ENCODE measurements around the gene HSD17B3.
A peak's percentile ranks its signal among the peaks of the same experiment; 100 is the strongest.

Gene HSD17B3

DNA sequence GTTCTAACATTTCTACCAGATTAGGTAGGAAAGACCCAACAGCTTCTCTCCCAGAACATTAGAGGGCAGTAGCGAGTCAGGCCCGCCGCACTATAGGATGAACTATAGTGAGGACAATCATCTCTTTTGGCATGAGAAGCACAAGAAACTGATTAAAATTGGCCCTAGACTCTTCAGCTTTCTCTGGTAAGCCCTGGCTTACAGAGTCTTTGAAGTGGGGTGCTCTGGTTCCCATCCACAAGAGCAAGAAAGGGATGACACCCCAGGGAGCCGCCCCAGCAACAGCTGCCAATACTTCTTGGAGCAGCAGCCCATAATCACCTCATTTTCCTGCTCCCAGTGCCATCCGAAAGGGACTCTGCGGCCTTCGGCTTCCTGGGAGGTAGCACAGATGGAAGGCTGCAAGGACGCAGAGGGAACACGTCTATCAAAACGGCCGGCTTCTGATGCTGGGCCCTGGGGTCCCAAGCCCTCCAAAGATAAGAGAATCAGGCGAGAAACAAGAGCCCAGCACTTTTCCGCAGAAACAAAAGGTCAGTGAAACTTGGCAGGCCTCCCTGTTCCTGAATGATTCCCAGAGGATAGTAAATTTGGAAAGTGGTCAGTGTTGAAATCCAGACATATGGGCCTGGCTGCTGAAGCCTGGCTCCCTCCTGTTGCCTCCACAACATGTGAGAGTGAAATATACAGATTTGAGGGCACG, 69.3 kb downstream of the HSD17B3 start:
- Mint-ChIP-seq H3K9me3 (ENCODE audit: low read depth) (no peaks in the 10 kb centered on the region), H3K27me3 (peaks cover 28% of the 10 kb centered on the region), H3K27ac (no peak overlapping the region), H3K4me3 (no peak overlapping the region), H3K4me1 (ENCODE audit: low read depth) (no peaks in the 10 kb centered on the region), H3K36me3 (no peaks in the 10 kb centered on the region)

DNA sequence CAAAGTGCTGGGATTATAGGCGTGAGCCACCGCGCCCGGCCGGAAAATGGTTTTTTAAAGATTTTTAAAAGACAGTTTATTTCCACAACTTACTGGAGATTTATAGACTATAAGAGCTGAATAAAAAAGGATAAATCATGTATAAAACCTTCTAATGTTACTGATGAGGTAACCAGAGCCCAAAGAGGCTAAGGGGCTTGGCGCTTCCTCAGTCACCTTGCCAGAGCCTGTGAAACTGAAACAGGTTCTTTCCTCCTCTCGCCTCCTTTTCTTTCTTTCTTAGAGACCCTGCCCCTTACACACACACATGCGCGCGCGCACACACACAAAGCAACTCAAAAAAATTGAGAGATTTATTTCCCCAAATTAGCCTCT, 69.8 kb downstream of the HSD17B3 start:
- no peak overlapping the region for H3K4me3 Mint-ChIP-seq
- no peak overlapping the region for H3K27ac Mint-ChIP-seq
- no peaks in the 10 kb centered on the region for H3K4me1 Mint-ChIP-seq (ENCODE audit: low read depth)
- H3K36me3 Mint-ChIP-seq: no peaks in the 10 kb centered on the region
- peaks cover 24% of the 10 kb centered on the region for H3K27me3 Mint-ChIP-seq
- H3K9me3 Mint-ChIP-seq (ENCODE audit: low read depth): no peaks in the 10 kb centered on the region

DNA sequence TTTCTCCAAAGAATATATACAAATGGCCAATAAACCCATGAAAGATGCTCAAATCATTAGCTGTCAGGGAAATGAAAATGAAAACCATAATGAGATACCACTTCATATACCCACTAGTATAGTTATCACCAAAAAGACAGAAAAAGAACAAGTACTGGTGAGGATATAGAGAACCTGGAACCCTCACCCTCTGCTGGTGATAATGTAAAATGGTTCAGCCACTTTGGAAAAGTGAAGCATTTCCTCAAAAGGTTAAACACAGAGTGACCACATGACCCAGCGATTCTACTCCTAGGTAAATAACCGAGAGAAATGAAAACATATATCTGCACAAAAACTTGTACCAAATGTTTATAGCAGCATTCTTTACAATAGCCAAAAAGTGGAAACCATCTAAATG, 72.0 kb downstream of the HSD17B3 start:
- no peaks in the 10 kb centered on the region for H3K36me3 Mint-ChIP-seq
- no peak overlapping the region for H3K27ac Mint-ChIP-seq
- H3K4me3 Mint-ChIP-seq: no peak overlapping the region
- peaks cover 23% of the 10 kb centered on the region for H3K27me3 Mint-ChIP-seq
- H3K4me1 Mint-ChIP-seq (ENCODE audit: low read depth): no peaks in the 10 kb centered on the region
- no peaks in the 10 kb centered on the region for H3K9me3 Mint-ChIP-seq (ENCODE audit: low read depth)

DNA sequence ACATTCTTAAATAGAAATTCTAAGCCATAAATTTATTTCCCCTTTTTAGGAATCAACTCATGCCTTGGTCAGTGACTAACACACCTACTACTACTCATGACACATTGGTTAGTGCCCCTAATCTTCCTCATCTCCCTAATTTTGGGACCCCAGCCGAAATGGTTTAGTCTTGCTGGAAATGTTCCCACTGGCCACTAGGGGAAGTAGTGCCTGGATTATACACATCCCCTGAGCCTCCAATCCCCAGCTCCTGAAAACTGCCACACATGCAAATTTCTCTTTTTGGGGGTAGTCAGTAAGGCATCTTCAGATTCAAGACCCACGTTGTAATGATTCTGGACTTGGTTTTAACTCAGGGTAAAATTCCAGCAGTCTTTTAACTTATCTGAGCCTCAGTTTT, 79.8 kb downstream of the HSD17B3 start:
- peaks cover 10% of the 10 kb centered on the region for H3K36me3 Mint-ChIP-seq

DNA sequence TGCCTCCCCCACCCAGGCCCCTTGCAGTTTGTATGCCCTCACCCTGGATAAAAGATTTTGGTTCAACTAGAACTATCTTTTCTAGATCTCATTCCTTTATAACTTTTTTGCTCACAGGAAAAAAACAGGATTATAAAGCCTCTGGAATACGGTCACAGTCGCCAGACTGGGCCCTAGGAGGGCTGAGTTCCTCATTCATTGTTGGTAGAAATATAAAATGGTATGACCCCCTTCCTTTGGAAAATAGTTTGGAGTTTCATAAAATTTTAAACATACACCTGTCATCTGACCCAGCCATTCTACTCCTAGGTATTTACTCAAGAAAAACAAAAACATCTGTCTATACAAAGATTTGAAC, 82.1 kb downstream of the HSD17B3 start:
- peaks cover 8% of the 10 kb centered on the region for H3K9me3 Mint-ChIP-seq (ENCODE audit: low read depth)
- peaks cover 24% of the 10 kb centered on the region for H3K27me3 Mint-ChIP-seq
- peaks cover 10% of the 10 kb centered on the region for H3K36me3 Mint-ChIP-seq
- peaks cover 12% of the 10 kb centered on the region for H3K4me1 Mint-ChIP-seq (ENCODE audit: low read depth)
- H3K4me3 Mint-ChIP-seq: no peak overlapping the region
- no peak overlapping the region for H3K27ac Mint-ChIP-seq

More for the DNA sequence above, 79.8 kb downstream of the HSD17B3 start:
- Mint-ChIP-seq H3K9me3 (ENCODE audit: low read depth) (peaks cover 8% of the 10 kb centered on the region), H3K27ac (no peak overlapping the region), H3K27me3 (peaks cover 30% of the 10 kb centered on the region), H3K4me3 (no peak overlapping the region), H3K4me1 (ENCODE audit: low read depth) (peaks cover 12% of the 10 kb centered on the region)

DNA sequence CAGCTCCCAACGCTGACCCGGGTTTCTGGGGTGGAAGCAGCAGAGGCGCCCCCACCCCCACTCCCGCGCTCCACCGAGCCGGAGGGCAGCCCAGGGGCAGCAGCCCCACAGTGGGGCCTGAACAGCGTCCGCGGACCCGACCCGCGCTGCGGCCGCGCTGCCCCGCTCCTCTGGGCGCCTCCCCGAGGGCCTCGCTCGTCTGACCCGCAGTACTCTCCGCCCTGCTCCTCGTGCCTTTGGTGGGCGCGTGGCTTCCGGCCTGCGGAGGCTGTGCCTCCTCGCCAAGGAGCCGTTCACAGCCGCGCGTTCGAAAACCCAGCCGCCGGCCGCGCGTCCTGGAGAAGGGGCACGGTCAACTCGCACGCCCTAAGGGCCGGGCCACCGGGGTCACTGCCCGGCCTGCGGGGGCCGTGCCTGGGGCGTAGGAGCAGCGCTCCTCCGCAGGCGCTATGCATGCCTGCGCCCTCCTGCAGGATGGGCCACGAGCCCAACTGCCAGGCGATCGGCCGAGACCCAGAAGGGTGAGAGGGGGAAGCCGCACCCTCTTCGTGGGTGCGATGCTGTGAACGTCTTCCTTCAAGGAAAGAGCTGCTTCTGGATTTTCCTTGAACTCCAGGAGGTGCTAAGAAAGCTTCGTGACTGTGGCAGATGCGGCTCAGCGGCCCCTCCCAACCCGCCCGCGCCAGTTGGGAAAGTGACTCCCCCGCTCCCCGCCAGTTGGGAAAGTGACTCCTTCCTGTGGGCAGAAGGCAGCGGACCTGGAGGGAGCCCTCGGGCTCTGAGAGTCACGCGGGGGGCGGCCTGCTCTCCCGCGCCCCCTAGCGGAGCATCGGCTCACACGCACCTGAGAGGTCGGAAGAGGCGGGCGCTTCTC, 82.7 kb downstream of the HSD17B3 start:
- Mint-ChIP-seq H3K4me3 (no peak overlapping the region), H3K27ac (no peak overlapping the region), H3K27me3 (peaks cover 21% of the 10 kb centered on the region), H3K9me3 (ENCODE audit: low read depth) (peaks cover 5% of the 10 kb centered on the region), H3K36me3 (peaks cover 6% of the 10 kb centered on the region), H3K4me1 (ENCODE audit: low read depth) (peaks cover 12% of the 10 kb centered on the region)

DNA sequence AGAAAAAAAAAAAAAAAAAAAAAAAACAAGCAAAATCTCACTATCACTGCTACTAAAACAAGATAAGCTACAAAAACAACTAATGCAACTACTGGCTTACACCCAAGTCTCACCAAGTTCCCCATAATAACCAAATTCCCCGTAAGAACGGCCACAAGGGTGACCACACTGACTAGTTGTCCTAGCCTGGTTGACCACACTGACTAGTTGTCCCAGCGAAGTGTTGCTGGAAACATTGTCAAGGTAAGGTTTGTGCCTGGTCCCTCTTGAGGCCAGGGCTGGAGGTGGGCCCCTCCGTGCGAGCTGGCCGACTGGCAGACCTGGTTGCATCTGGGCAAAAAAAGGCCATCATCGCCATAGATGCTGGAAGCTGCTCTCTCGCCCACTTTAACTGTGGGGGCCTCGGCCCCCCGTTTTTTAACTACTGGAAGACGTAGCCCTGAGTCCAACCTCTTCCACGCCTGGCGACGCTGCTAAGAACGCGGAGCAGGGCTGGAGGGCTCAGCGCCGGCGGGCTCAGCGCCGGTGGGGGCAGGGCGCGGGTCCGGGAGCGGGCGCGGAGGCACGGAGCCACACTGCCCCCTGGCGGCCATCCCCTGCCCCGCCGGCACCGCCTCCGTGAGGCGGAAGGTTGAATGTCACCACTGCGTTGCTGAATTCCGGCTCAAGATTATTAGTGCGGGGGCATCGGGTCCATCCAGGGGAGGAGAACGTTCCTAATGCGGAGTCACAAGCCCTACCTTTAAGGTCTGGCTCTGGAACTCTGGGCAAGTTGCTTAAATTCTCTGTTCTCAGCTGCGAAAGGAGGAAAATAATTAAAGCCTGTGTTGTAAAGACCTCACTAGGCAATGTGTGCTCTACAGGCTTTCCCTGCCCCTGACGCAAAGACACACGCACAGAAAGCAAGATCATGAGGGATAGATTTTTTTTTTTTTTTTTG, 84.0 kb downstream of the HSD17B3 start:
- H3K9me3 Mint-ChIP-seq (ENCODE audit: low read depth): no peaks in the 10 kb centered on the region
- no peak overlapping the region for H3K27ac Mint-ChIP-seq
- H3K36me3 Mint-ChIP-seq: no peaks in the 10 kb centered on the region
- H3K4me3 Mint-ChIP-seq: peak overlapping the region; percentile 81
- peaks cover 14% of the 10 kb centered on the region for H3K27me3 Mint-ChIP-seq
- H3K4me1 Mint-ChIP-seq (ENCODE audit: low read depth): peaks cover 12% of the 10 kb centered on the region

DNA sequence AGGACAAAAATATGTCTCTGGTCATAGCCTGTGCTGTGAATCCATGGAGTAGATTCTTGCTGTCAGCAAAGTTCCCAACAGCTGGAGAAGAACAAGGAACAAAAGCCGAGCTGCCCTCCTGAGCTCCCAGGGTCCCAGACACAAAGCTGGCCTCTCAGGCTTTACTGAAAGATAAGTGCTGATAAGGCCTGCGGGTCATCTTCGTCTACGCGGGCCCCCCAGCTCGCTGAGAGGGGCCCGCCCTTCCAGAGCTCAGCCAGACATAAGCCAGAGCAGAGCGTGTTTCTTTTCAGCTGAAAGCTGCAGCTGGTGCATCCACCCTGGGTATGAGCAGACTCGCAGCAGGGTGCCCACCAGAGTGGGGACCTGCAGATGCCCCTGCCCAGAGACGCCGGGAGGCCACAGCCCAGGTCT, 84.7 kb downstream of the HSD17B3 start:
- H3K4me3 Mint-ChIP-seq: peak overlapping the region; percentile 46
- H3K36me3 Mint-ChIP-seq: no peaks in the 10 kb centered on the region
- H3K4me1 Mint-ChIP-seq (ENCODE audit: low read depth): peaks cover 12% of the 10 kb centered on the region
- no peaks in the 10 kb centered on the region for H3K9me3 Mint-ChIP-seq (ENCODE audit: low read depth)
- H3K27me3 Mint-ChIP-seq: peaks cover 13% of the 10 kb centered on the region
- H3K27ac Mint-ChIP-seq: no peak overlapping the region

DNA sequence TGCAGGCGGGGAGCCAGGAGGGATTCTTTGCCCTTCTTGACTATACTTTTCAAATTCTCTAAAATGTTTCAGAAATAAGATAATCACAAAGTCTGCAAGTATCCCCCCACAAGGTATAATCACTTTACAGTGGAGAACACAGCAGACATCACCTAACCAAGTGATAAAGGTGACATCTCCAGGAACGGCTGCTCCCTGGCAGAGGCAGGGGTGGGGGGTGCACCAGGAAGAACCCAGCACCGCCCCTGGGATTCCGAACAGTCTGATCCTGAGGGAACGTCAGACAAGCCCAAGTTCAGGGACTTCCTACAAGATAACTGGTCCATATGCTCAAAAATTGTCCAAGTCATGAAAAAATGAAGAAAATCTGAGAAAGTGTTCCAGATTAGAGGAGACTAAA, 85.4 kb downstream of the HSD17B3 start:
- H3K9me3 Mint-ChIP-seq (ENCODE audit: low read depth): no peaks in the 10 kb centered on the region
- H3K4me3 Mint-ChIP-seq: no peak overlapping the region

DNA sequence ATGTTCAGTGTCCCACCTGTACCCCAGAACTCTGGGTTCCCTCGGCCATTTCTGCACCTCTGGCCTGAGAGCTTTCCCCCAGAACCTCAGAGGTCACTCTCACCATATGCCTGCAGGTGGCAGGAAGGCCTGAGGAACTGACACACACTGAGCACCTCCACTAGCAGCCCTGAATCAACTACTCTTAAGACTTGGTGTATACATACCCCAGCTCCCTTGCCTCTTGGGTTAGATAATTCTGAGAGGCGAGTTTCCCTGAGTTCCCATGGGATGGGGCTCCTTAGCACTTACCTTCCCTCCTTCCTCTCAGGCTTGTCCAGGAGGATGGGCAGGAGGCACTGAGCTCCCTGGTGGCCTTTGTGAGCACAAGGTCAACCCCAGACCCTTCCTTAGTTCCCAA, 86.1 kb downstream of the HSD17B3 start:
- Mint-ChIP-seq H3K36me3 (no peaks in the 10 kb centered on the region), H3K27ac (no peak overlapping the region), H3K27me3 (peaks cover 4% of the 10 kb centered on the region)

More for the DNA sequence above, 85.4 kb downstream of the HSD17B3 start:
- Mint-ChIP-seq H3K27me3 (peaks cover 5% of the 10 kb centered on the region), H3K27ac (no peak overlapping the region), H3K36me3 (no peaks in the 10 kb centered on the region), H3K4me1 (ENCODE audit: low read depth) (peaks cover 12% of the 10 kb centered on the region)

DNA sequence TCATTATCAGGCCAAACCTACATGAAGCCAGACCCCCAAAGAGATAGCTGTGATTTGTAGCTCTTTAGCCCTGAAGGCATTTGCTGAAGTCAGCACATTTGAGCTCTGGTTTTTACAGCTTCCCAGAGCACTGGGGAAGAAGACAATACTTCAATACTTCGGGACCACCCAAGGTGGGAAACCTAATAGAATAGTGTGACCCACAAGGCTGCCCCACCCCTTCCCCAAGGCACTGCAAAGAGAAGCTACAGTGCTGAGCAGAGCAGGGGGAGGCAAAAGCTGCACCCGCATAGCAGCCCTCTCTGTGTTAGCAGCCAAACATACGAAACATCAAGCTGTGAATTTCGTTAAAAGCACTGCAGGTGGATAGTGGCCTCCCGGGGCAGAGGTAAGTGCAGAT, 87.3 kb downstream of the HSD17B3 start:
- no peak overlapping the region for H3K4me3 Mint-ChIP-seq
- peaks cover 7% of the 10 kb centered on the region for H3K4me1 Mint-ChIP-seq (ENCODE audit: low read depth)
- H3K27ac Mint-ChIP-seq: no peak overlapping the region
- no peaks in the 10 kb centered on the region for H3K36me3 Mint-ChIP-seq
- peaks cover 2% of the 10 kb centered on the region for H3K27me3 Mint-ChIP-seq
- no peaks in the 10 kb centered on the region for H3K9me3 Mint-ChIP-seq (ENCODE audit: low read depth)

More for the DNA sequence above, 86.1 kb downstream of the HSD17B3 start:
- no peak overlapping the region for H3K4me3 Mint-ChIP-seq
- peaks cover 12% of the 10 kb centered on the region for H3K4me1 Mint-ChIP-seq (ENCODE audit: low read depth)
- no peaks in the 10 kb centered on the region for H3K9me3 Mint-ChIP-seq (ENCODE audit: low read depth)

DNA sequence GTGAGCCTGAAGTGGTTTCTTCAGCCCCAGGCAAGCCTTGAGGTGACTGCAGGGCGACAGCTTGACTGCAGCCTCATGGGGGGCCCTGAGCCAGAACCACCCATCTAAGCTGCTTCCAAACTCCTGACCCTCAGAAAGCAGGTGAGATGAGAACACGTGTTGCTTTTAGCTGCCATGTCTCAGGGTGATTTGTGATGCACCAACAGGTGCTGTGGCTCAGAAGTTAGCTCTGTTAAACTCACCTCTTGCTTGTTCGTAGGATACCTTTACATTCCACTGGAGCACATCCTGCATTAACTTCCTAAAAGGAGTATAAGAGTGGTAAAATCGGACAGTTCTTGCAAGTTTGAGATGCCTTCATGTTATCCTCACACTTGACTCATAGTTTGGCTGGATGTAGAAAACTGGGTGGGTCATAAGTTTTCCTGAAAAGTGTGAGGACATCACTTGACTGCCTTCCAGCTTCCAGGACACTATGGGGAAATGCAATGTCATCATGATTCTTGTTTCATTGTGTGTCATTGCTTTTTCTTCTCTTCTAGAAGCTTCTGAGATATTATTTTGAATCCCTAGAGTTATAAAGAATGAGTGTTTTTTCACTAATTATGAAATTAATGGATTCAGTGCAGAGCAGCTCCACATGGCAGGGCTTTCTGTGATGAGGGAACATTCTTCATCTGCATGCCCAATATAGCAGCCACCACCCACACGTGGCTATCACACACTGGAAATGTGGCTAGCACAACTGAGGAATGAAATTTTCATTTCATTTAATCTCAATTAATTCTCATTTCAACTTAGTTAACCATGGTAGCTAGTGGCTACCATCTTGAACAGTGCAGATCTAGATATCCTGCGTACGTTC, 92.3 kb downstream of the HSD17B3 start:
- Mint-ChIP-seq H3K27ac (no peak overlapping the region), H3K4me3 (no peak overlapping the region), H3K4me1 (ENCODE audit: low read depth) (no peaks in the 10 kb centered on the region), H3K27me3 (no peaks in the 10 kb centered on the region), H3K9me3 (ENCODE audit: low read depth) (no peaks in the 10 kb centered on the region), H3K36me3 (no peaks in the 10 kb centered on the region)

DNA sequence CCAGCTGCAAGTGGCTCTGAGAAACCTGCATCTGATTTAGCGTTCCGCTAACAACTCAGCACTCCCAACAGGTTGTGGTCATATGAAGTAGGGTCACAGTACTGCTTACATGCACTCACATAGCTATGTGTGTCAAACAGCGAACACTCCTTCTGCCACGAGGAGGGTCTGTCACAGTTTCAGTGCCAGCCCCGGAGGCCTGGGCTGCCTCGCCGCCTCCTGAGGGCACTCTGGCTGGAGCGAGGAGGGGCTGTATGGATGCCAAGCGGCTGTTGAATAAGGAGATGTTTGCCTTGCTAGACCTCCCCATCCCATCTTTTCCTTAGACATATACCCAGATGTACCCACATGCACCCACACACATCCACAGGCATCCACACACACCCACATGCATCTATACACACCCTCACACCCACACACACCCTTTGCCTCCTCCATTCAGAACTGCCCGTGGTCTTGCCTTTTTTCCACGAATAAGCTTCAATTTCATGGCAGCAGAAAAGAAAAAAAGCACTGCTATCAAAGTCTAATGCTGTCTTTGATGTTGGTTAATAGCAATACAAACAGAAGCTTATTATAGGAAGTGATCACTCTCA, 95.7 kb downstream of the HSD17B3 start:
- no peaks in the 10 kb centered on the region for H3K27me3 Mint-ChIP-seq
- no peak overlapping the region for H3K4me3 Mint-ChIP-seq
- H3K27ac Mint-ChIP-seq: no peak overlapping the region
- H3K36me3 Mint-ChIP-seq: no peaks in the 10 kb centered on the region
- no peaks in the 10 kb centered on the region for H3K9me3 Mint-ChIP-seq (ENCODE audit: low read depth)
- peaks cover 8% of the 10 kb centered on the region for H3K4me1 Mint-ChIP-seq (ENCODE audit: low read depth)

DNA sequence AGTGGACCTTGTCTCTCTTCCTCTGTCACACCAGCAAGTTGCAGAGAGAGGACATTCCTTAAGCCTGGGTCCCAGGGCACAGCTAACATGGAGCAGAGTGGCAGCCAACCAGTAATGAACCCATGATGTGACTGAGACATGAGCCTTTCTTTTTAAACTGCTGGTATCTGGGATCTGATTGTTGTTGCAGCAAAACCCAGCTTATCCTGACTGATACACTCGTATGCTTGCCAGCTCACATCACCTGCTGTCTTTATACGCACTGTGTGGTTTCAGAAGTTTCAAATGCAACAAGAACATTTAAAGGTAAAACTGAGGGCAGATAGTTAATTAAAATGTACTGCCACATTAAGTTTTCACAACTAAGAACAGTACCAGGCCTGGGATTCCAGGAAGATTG, 97.1 kb downstream of the HSD17B3 start:
- H3K27ac Mint-ChIP-seq: no peak overlapping the region
- no peaks in the 10 kb centered on the region for H3K36me3 Mint-ChIP-seq
- H3K4me3 Mint-ChIP-seq: no peak overlapping the region
- no peaks in the 10 kb centered on the region for H3K9me3 Mint-ChIP-seq (ENCODE audit: low read depth)
- H3K27me3 Mint-ChIP-seq: no peaks in the 10 kb centered on the region
- H3K4me1 Mint-ChIP-seq (ENCODE audit: low read depth): peaks cover 8% of the 10 kb centered on the region

All from activated naive CD8-positive, alpha-beta T cell (primary cell).